Neutrophil (primary cell): ENCODE measurements around the gene ORC1.

ENCODE experiments used
- H3K27ac ChIP-seq: fragments of 200-600 bp; sonication (generic); 2 replicates; pipeline ENCODE4 v1.5.1; 2016; ENCODE audit warnings: mild to moderate bottlenecking, moderate library complexity
- H3K27me3 ChIP-seq: fragments of 200-600 bp; sonication (generic); 2 replicates; pipeline ENCODE4 v1.6.0; 2016; ENCODE audit warnings: mild to moderate bottlenecking
- H3K36me3 ChIP-seq: fragments of 200-600 bp; sonication (generic); 2 replicates; pipeline ENCODE4 v1.5.1; 2017
- H3K4me1 ChIP-seq, 2 experiments: fragments of 200-600 bp in 1 of 2; sonication (generic) in 1 of 2; 1 replicate in 1 of 2; 2 replicates in 1 of 2; pipeline versions ENCODE4 v1.5.1 to v1.6.1; 2013 to 2016; ENCODE audit warnings: low read depth in 1 of 2, low read length in 1 of 2, mild to moderate bottlenecking in 1 of 2, moderate library complexity in 1 of 2; ENCODE audit not compliant: control insufficient read depth in 1 of 2, insufficient read depth in 1 of 2
- H3K4me3 ChIP-seq, 2 experiments: fragments of 200-600 bp in 1 of 2; sonication (generic) in 1 of 2; 1 replicate in 1 of 2; 2 replicates in 1 of 2; pipeline ENCODE4 v1.5.1; 2013 to 2016; ENCODE audit warnings: low read depth in 1 of 2, low read length in 1 of 2, mild to moderate bottlenecking in 1 of 2, moderate library complexity in 1 of 2
- H3K9me3 ChIP-seq: fragments of 200-600 bp; sonication (generic); 2 replicates; pipeline ENCODE4 v1.5.1; 2016
- TF ChIP-seq, protein P1 (sequence below): fragments of 200-600 bp; sonication (generic); IDR thresholded peaks from 2 replicates; pipeline ENCODE4 v1.5.1; 2016; ENCODE audit warnings: antibody characterized with exemption

ORC1 gene

DNA sequence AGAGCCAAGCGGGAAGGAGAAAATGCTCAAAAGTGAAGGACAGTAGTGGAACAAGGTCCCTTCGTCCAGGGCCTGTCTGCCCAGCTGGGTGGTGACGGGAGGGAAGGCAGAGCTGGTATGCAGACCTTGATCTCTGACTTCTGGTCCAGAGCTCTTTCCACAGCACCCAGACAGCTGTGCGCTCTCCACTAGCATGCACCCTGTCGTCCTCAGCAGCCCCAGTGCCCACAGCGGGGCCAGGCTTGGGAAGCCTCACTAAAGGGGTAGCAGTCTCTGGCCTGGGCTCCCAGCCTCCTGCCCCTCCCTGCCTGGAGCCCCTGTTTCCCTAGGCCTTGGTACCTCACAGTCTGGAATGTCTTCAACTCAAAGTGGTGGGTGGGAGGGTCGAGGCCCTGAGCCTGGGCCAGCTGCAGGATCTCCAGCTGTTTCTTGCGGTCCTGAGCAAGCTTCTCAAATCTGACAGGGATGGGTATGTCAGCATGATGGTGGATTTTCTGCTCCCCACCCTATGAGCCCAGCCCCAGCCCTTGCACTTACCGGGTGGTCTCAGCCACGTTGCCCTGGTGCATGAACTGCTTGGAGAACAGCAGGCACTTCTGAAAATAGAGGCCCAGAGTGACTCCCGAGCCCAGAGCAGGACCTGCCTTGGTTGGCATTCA, 48.2 kb downstream of the ORC1 start:
- TF ChIP-seq, protein P1, sequence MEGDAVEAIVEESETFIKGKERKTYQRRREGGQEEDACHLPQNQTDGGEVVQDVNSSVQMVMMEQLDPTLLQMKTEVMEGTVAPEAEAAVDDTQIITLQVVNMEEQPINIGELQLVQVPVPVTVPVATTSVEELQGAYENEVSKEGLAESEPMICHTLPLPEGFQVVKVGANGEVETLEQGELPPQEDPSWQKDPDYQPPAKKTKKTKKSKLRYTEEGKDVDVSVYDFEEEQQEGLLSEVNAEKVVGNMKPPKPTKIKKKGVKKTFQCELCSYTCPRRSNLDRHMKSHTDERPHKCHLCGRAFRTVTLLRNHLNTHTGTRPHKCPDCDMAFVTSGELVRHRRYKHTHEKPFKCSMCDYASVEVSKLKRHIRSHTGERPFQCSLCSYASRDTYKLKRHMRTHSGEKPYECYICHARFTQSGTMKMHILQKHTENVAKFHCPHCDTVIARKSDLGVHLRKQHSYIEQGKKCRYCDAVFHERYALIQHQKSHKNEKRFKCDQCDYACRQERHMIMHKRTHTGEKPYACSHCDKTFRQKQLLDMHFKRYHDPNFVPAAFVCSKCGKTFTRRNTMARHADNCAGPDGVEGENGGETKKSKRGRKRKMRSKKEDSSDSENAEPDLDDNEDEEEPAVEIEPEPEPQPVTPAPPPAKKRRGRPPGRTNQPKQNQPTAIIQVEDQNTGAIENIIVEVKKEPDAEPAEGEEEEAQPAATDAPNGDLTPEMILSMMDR: no peak
- Histone ChIP-seq H3K4me3 (no peak overlapping the region), H3K4me1 (no peaks in the 10 kb centered on the region)

DNA sequence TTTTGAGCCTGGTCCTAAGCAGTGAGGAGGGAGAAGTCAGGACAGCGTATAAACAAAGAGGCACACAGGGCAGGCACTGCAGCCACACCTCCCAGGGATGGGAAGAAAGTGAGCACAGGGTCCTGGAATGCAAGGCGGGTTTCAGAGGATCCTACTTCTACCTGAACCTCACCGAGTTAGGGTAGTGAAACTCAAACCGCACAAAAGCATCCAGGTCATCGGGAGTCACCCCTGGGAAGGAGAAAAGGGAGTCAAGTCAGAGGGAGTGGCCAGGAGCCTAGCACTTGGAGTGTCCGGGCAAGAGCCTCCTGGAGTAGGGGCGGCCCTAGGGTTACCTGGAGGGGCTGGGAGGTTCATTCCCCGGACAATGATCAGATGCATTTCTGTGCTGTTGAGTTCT, 48.8 kb downstream of the ORC1 start:
- H3K36me3 ChIP-seq: peaks cover 99% of the 10 kb centered on the region
- no peaks in the 10 kb centered on the region for H3K27me3 ChIP-seq
- H3K27ac ChIP-seq: no peak overlapping the region
- H3K4me3 ChIP-seq: no peak overlapping the region
- H3K9me3 ChIP-seq: no peaks in the 10 kb centered on the region
- no peaks in the 10 kb centered on the region for H3K4me1 ChIP-seq
- TF ChIP-seq, protein P1: no peak

More for the DNA sequence above, 48.2 kb downstream of the ORC1 start:
- peaks cover 99% of the 10 kb centered on the region for H3K36me3 ChIP-seq
- no peaks in the 10 kb centered on the region for H3K9me3 ChIP-seq
- no peaks in the 10 kb centered on the region for H3K27me3 ChIP-seq
- H3K27ac ChIP-seq: no peak overlapping the region

DNA sequence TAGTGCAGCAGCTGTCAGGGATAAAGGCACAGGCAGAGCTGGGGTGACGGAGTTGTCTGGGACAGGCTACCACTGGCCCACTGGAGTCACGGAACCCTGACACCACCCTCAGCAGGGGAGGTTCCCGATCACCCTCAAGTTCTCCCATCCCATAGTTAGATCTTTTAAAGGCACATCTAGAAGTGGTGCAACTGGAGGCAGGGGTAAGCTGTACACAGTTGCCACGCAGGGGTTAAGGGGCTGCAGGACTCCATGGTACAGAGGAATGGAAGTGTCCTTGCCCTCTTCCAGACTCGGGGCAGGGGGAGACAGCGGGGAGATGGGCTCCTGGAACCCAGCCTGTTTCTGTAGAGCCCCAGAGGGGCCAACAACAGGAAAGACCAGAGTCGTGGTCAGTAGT, 51.5 kb downstream of the ORC1 start:
- H3K27me3 ChIP-seq: no peaks in the 10 kb centered on the region
- H3K9me3 ChIP-seq: no peaks in the 10 kb centered on the region
- no peak overlapping the region for H3K4me3 ChIP-seq
- no peak overlapping the region for H3K27ac ChIP-seq
- TF ChIP-seq, protein P1: no peak
- H3K4me1 ChIP-seq: no peaks in the 10 kb centered on the region
- H3K36me3 ChIP-seq: peaks cover 77% of the 10 kb centered on the region

DNA sequence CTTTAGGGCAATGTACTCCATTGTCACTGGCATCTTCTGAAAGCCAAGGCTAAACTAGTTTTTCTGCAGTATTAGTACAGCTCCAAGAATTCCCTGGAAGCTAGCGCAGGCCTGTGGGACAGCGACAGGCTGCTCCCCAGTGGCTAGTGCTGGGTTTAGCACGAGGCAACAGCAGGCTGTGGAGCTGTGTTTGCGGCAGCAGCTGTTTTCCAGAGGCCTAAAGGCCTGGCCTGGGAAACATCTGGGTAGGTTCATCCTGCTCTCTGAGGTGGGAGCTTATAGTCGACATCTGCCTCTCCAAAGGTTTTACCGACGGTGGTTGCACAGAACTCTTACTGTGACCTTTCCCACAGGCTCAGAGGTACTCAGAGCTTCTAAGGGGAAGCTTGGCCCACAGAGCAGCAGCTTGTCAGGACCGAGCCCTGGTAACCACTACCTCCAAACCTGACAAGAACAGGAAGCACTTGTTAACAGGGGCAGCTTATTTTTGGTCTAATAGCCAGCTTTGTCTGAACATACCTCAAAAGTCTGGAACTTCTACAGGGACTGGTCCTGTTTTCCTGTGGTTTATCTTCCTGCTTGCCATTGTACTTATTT, 55.4 kb downstream of the ORC1 start:
- TF ChIP-seq, protein P1: no peak
- no peaks in the 10 kb centered on the region for H3K4me1 ChIP-seq
- peaks cover 38% of the 10 kb centered on the region for H3K36me3 ChIP-seq
- no peak overlapping the region for H3K27ac ChIP-seq
- no peaks in the 10 kb centered on the region for H3K9me3 ChIP-seq
- no peak overlapping the region for H3K4me3 ChIP-seq
- H3K27me3 ChIP-seq: no peaks in the 10 kb centered on the region

DNA sequence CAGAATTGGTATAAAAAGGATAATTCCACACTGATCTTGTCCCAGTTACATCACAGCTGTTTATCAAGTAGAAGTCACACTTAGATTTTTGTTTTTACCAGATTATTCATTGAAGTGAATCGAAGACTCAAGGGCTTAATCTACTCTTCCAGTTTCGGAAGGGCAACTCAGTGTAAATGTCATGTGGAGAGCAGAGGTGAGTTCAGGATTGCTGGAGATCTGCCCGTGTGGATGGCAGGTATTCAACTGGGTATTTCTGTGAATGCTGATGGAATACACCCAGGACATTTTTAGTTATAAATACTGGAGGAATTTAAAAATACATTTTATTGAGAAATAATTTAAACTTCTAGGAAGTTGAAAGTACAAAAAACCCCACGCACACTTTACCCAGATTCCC, 57.6 kb downstream of the ORC1 start:
- peaks cover 17% of the 10 kb centered on the region for H3K36me3 ChIP-seq
- TF ChIP-seq, protein P1: no peak

More for the DNA sequence above, 57.6 kb downstream of the ORC1 start:
- no peak overlapping the region for H3K27ac ChIP-seq
- H3K4me3 ChIP-seq: no peak overlapping the region
- no peaks in the 10 kb centered on the region for H3K4me1 ChIP-seq
- H3K27me3 ChIP-seq: no peaks in the 10 kb centered on the region
- H3K9me3 ChIP-seq: no peaks in the 10 kb centered on the region
